Measurements from ENCODE around the gene FAM78A. TPM values are rescaled to one million over a fixed set of nuclear protein-coding genes. Genes with fewer than 3 reads are reported as not detected.

Gene FAM78A
- 6.5 and 7.5 TPM in 2 replicates for total RNA-seq

GRCh38 chr9:131276094-131276888, at the start of gene FAM78A:
TSS of gene FAM78A (minus strand) at chr9:131276510. CDS start at chr9:131276179, 331 bp downstream.

GRCh38 chr9:131289301-131290035, 13.2 kb upstream of the FAM78A start, which contains the start of gene PLPP7:
TSS of gene PLPP7 (plus strand) at chr9:131289723. CDS start at chr9:131289998, 275 bp downstream.

Other genes with a start within 250 kb of the FAM78A start
- gene AIF1L, start 180.0 kb downstream of the FAM78A start, total RNA-seq = 16.0 and 25.6 TPM in 2 replicates
- gene NUP214, start 150.9 kb downstream of the FAM78A start, total RNA-seq = 22.9 and 23.2 TPM in 2 replicates
- 2.6 and 4.3 TPM in 2 replicates for gene PLPP7, start 13.2 kb upstream of the FAM78A start, total RNA-seq
- 101 and 132 TPM in 2 replicates for gene PRRC2B, start 117.6 kb upstream of the FAM78A start, total RNA-seq
- 32.5 and 33.3 TPM in 2 replicates for gene POMT1, start 226.4 kb upstream of the FAM78A start, total RNA-seq